ENCODE results near the gene GSAP. TPM values are rescaled to one million over a fixed set of nuclear protein-coding genes. Genes with fewer than 3 reads are reported as not detected.
"Not testable (repeated sequence)": the region's sequence is repeated elsewhere in the genome, so short reads cannot be mapped to it uniquely, and the experiment has no call there.

Gene GSAP
- total RNA-seq, 1 donor from 2014 or later, result 5.4 TPM

- no peak for DNase-seq
These were observed 134.2 kb downstream of the GSAP start for GRCh38 chr7:77281780-77282478.

GRCh38 chr7:77276120-77276519 is 140.0 kb downstream of the GSAP start:
- DNase-seq, result no peak

- DNase-seq, result not testable (repeated sequence)
These were observed 140.5 kb downstream of the GSAP start for GRCh38 chr7:77275663-77276062.

- DNase-seq, result no peak
These were observed 144.4 kb downstream of the GSAP start for GRCh38 chr7:77271766-77272165.

GRCh38 chr7:77270094-77270480 is 146.1 kb downstream of the GSAP start:
- no peak for DNase-seq

GRCh38 chr7:77269360-77270093 is 146.6 kb downstream of the GSAP start:
- no peak for DNase-seq

GRCh38 chr7:77266291-77266794 is 149.8 kb downstream of the GSAP start:
- no peak for DNase-seq

- DNase-seq, result peak; percentile 15
These were observed 150.5 kb downstream of the GSAP start for GRCh38 chr7:77265666-77266065.

GRCh38 chr7:77262316-77262715 is 153.8 kb downstream of the GSAP start:
- no peak for DNase-seq

Other genes starting within 250 kb of the GSAP start
- gene FGL2, start 216.5 kb downstream of the GSAP start, total RNA-seq, result 0.17 and 0.33 TPM in 2 replicates
- gene PTPN12, start 120.9 kb upstream of the GSAP start, total RNA-seq, result 56.3 and 88.0 TPM in 2 replicates

Measured in dermis blood vessel endothelial cell (primary cell).